Stimulated activated naive CD4-positive, alpha-beta T cell (primary cell): Measurements from ENCODE around the gene CFAP210.
A peak's percentile ranks its signal among the peaks of the same experiment; 100 is the strongest.

Experiments
- DNase-seq, 6 experiments: peaks; one replicate each; lab custom pipeline; 2025; lab: John Stamatoyannopoulos, UW

Gene CFAP210, protein sequence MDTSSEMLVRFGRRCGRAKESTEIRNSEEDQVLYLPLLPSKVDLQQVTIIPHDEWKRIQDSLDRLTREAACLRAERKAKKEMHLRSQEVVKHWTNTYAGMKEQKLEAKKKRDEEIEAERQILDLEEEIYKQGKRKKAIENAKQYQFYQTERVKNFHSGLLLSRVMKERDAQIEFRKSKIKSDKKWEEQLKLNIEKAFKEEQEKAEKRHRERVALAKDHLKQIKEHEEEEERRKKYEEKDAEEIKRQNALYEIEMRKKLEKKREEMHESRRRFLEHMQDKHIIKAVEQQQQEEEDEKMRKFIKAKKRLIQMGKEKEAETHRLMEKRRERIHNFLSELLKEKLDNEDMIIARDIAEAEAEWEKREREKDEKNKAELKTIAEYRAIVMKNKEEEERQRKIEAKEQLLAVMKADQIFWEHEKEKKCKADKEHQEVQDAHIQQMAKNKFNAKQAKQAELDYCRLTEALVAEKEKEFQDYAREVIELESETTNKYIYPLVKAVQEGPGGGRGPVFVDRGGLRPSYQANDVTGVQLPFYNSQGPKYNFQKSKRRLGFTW

DNA sequence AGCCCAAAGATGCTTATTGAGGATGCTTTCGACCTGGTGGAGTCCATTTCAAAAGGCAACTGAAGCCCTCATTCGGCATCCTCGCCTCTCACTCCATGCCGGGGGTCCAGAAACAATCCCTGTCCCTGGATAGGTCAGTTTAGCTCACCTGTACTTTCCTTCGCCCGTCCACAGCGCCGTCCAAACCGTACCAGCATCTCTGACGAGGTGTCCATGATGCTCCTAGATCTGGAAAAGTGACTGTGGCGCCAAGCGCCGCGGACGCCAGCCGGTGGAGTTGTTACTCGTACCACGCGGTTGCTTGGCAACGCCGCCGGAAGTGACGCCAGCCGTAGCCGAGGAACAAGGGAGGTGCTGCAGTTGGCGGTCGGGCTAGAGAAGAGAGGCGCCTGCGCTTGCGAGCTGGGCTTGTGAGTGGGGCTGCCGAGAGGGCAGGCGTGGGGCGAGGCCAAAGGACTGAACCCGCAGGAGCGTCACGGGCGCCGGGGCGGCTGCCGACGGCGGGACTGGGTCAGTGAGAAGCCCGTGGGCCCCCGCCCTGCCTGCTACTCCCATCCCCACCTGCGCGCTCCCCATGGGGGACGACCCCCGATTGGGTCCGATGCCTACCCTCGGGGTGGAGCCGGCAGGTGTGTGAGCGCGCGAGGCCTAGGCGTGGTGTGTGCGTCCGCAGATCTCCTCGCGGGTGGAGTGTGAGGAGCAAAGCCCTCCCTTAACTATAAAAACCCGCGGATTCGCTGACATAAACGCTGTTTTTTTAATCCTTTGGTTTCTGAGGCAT is at the start of gene CFAP210, which contains the start of gene PHOSPHO2:
Gene CFAP210, minus strand, starts transcription at position 293 of the 781 bp plus-strand sequence. Its CDS starts 78 bp downstream, at position 215.
Gene PHOSPHO2, plus strand, starts transcription at position 357 of the 781 bp plus-strand sequence. CDS start 6,503 bp downstream, outside the sequence.
- DNase-seq, result peak; percentile 97 to 98 (median 97)

DNA sequence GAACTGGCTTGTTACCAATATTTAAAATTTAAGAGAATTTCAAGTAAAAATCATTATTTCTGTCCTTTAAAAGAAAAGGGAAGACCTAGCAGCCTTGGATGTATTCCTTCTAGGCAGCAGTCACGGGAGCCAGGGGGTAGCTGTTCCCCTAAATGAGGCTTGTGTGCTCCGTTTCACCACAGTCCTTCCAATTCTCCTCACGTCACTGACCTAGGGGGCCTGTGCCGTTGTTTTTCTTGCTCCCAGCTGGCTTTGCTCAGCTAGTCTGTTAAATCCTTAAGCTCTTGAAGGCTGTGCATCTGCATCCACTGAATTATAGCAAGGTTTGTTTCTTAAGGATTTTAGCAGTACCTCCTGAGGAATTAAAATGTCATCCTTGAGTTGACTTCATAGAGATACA is 49.3 kb upstream of the CFAP210 start:
- no peak for DNase-seq

DNA sequence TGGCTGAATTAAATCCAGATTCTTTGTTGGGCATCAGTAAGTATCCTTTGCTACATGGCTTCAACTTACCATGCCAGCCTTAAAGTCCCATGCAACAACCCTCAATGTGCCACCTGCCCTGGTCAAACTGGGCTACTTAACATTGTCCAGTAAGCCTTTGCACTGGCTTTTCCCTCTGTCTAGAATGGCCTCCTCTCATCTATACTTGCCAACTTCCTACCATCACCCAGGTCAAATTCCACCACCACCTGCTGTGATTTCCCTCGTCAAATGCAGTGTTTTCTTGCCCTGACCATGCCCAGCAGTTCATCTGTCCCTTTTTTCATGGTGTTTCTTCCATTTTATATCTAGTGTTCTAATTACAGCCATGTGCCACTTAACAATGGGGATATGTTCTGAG is 45.1 kb upstream of the CFAP210 start:
- DNase-seq, result no peak

DNA sequence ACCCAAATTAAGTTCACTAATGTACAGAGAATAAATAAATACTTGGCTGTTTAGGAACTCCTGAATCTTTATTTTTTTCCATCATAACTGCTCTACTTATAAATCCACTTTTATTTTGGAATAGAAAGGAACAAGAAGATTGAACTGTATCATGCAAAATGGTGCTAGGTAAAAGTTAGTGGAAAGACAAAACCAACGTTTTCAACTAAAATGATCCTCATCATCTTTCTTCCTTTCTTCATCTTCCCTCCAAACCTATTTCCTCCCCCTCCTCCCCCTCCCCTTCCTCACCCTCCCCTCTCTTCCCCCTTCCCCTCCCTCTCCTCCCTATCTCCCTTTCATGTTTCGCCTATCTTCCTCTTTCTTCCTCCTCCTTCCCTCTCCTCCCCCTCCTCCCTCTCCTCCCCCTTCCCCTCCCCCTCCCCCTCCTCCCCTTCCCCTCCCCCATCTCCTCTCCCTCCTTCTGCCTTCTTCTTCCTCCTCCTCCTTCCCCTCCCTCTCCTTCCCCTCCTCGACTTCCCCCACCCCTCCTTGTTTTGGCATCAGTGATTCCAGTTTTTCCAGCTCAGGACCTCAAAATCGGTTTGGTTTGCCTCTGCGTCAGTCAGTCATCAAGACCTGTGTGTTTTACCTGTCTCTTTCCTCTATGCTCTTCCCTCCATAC is 44.5 kb upstream of the CFAP210 start:
- no peak for DNase-seq

DNA sequence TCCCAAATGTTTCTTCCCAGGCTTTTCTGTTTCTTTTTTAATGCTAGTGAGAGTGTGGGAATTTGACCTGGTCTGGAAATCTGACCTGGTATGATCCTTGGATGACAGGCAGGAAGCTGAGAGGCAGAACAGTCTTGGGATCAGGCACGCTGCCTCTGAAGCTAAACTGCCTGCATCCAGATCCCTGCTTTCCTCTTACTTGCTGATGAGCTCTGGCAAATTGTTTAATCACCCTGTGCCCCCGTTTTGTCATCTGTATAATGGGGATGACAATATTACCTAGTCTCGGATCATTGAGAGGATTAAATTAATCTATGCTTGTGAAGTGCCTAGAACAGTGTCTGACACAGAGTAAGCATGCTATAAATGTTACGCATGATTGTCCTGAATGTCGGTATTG is 42.7 kb upstream of the CFAP210 start:
- DNase-seq, result no peak

DNA sequence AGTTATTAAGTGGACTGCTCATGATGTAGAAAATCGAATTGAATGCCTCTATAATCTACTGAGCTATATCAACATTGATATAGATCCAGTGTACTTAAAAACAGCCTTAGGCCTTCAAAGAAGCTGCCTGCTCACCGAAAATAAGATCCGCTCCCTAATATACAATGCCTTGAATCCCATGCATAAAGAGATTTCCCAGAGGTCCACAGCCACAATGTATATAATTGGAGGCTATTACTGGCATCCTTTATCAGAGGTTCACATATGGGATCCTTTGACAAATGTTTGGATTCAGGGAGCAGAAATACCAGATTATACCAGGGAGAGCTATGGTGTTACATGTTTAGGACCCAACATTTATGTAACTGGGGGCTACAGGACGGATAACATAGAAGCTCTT is 41.4 kb upstream of the CFAP210 start:
- DNase-seq, result no peak

DNA sequence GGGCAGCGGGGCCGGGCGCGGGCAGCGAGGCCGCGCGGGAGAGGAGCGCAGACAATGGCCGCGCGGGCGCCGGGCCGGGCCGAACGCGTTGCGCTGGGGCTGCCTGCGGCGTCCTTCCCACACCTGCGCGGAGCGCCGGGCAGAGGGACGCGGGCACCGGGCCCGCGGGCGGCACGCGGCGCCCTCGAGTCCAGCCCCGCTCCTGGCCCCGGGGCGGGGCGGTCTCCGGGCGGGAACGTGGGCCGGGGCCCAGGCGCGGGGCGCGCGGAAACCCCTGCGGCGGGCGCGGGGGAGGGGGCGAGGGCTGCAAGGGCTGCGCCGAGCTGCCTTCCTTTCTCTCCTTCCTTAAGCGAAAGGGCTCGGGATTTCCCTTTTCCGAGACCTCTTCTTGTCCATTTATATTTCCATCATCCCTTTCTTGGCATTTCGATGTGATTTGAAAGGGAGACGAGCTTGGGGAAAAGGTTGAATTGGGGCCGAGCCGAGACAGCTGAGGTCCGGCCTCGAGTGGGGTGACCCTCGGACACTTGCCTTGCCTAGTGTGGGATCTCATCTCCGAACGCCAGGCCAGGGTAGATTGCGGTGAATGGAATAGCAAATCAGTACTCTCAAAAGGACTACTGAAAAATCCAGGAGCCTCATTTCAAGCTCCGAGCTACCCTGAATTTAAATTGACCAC is 40.1 kb upstream of the CFAP210 start:
- DNase-seq, result no peak

DNA sequence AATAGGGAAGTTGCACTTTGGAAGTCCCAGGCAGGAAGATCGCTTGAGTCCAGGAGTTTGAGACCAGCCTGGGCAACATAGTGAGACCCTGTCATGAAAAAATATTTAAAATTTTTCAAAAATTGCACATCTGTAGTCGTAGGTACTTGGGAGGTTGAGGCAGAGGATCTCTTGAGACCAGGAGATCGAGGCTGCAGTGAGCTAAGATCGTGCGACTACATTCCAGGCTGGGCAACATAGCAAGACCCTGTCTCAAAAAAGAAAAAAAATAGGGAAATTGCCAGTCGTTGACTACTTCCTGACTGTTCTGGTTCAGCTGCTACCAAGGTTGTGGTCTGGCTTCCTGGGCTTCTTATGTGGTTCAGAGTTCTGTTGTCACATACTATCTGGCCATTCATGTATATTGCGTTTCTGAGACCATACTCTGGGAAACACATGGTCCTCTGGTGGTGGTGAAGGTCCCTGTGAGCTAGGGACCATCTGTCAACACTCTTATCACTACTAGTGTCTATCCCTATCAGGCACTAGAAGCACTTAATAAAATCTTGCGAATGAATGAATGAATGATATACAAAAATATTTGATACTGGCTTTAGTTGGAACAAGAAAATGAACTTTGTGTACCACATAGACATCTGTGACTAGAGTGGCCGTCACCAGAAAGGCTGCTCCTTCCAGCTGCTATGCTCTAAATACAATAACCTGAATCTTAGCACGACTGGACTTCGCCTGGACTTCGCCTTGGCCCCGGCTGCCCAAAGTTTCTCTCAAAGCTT is 38.6 kb upstream of the CFAP210 start:
- no peak for DNase-seq

DNA sequence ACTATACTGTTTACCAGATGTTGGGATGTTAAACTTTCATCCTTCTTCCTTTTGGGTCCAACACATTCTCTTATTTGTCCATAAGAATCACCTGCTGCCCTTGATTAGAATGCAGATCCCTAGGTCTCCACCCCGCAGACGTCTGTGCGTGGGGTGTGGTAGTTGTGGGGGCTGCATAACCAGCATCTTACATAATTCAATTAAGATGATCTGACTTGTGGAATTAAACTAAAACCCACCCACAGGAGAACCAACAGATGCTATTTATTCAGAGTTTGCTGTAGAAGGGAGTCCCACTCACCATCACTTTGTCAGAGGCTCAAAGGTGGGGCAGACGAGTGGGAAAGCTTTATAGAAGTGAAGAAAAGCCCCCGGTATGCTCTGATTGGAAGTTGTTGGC is 37.9 kb upstream of the CFAP210 start:
- DNase-seq, result no peak

DNA sequence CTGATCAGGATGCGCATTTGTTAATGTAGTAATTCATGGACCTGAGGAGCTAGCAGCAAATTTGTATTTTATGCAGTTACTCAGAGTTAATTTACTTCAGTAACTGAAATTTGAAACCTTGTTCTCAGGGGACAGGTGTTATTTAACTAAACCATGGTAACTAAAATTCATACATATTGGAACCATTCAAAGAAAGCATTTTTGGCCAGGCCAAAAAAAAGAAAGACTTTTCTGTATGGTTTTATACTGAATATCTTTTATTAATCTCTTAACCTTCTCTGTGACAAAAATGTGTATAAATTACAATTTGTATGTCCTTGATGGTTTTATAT is 35.0 kb upstream of the CFAP210 start:
- DNase-seq, result no peak

DNA sequence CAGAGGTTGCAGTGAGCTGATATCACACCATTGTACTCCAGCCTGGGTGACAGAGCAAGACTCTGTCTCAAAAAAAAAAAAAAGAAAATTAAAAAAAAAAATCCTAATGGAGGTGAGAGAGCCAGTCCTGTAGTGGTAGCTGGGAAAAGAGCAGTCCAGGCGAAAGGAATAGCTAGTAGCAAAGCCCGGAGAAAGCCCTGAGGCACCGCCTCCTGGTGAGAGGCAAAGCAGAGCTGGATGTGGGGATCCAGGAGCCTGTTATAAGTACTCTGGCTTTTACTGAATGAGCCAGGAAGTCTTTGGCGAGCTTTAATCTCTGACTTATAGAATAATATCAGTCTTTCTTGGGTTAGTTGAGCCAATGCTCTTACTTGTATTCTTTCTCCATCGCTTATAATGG is 32.9 kb upstream of the CFAP210 start:
- DNase-seq, result no peak

DNA sequence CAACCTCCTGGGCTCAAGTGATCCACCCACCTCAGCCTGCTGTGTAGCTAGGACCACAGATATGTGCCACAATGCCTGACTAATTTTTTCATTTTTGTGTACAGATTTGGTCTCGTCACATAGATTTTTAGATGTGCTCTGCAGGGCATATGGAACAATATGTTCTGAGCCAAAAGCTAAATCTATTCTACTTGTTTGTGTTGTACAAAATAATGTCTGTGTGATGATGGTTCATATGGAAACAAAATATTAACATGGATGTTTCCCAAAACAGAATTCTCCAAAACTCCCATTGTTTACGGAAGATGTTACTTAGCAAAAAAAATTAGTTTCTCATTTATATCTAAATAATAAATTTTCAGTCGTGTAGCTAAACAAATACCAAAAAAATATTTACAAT is 26.8 kb upstream of the CFAP210 start:
- no peak for DNase-seq

DNA sequence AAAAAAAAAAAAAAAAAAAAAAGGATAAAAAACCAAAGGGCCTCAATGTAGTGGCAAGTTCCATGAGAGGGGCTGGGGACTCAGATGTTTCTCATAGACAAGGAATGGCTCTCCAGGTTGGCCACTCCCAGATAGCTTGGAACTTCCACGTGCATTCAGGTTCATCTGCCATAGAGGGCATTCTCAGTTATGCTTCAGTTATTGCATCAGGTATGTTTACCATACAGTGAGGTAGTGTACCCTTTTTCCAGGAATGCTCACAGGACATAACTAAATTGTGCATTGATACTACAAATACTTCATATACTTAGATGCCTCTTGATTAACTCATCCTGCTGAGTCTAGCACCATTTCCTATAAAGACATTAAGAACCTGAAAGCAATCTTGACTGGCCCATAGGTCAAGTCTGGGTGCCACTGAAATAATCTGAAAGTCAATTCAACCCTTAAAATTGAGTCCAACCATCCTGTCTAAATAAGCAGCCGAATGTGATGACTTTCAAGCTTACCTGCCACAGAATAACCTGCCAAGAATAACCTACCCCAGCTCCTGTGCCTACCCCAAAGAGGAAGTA is 24.8 kb upstream of the CFAP210 start:
- no peak for DNase-seq

DNA sequence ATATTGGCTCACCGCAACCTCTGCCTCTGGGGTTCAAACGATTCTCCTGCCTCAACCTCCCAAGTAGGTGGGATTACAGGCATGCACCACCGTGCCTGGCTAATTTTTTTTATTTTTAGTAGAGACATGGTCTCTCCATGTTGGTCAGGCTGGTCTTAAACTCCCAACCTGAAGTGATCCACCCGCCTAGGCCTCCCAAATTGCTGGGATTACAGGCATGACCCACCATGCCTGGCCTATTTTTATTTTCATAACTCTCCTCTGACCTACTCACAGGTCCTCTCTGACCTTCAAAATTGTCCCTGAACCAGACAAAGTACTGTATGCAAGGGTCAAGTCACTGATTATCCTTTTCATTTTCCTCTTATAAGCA is 23.5 kb upstream of the CFAP210 start:
- DNase-seq, result no peak

DNA sequence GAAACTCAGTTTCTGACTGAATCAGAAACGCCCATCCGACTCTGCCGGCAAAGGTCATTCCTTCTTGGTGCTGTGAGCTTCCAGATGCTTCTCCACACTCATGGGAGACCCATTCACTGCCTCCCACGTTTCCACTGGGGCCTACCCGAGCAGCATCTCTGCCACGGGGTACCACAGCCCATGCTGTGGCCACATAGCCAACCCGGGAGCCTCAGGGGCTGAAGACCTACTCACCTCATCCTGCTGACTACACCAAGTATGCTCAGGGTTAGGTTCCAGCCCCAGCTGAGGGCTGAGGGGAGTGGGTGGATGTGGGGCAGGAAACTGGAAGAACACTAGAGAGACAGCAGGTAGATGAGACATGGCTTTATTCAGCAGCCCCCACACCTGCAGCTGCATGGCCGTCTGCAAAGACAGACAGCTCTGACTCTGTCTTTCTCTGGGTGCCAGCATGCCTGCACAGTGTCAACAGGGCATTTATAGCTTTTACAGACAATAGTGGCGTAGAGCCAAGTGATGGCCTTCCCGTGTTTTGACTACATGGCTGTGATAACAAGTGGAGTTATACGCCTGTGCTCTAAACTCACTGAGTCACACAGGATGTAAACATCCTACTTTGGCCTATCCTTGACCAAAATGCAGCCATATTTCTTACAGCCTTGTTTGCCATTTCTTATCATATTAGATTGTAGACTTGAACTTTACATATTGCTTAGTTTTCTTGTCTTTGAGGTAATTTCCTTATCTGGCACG is 22.9 kb upstream of the CFAP210 start:
- no peak for DNase-seq

DNA sequence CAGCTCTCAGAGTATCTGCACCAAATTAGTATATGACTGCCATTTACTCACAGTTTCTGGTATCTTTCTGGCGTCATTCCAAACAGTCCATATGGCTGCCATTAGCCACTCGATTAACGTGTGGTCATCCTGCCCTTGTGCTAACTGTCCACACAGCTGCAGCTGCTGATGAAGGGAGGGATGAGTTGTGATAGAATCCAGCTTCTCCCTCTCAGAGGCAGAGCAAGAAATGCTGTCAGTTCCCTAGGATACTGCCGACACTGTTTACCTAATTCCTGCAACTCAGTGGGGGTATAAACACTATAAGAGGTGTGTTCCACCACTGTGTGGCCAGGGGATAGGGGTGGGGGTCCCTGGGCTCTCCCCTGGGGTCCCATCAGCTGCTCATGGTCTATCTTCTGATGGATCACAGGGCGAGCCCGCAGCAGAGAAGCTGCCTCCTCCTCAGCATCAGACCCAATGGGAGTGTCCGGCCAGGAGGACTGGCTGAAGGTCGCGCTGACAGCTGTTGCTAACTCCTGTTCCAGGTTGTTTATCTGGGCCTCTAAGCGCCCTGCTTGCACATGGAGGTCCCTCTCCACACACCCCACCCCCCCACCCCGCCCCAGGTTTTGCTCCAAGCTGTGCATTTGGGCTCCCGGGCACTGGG is 22.2 kb upstream of the CFAP210 start:
- DNase-seq, result no peak

DNA sequence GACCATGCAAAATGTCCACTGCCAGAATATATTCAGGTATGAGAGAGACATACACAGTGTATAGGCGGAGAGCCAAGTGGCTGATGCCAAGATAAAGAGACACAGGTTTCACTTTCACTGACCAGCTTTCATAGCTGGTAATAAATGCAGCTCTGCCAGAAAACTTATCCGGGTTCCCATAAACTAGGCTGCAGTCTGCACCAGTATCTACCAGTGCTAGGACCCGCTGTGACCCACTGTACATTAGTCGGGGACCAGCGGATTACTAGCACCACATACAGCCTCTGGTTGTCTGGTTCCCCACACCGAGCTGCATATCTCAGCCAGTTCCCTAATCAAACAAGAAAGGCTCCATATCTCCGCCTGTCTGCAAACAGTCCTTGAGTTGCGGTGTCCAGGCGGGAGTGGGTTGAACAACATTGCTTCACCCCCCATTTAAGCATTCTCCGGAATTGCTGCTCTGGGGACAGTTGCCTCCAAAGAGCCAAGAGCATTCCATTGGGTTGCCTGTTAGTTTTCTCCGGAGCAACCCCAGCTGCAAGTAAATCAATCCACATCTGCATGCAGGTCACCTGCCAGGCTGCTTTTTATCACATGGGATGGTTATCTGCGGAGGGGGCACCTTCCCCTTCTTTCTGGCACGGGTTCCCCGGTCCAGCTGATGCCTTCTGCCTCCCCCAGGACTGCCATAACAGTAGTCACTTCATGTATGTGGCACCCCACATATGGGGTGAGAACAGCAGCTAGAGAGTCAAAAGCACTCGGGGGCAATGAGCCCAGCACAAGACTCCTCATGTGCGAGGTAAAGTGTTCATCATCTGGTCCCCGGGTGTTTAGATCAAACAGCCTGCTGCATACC is 21.4 kb upstream of the CFAP210 start:
- DNase-seq, result no peak

DNA sequence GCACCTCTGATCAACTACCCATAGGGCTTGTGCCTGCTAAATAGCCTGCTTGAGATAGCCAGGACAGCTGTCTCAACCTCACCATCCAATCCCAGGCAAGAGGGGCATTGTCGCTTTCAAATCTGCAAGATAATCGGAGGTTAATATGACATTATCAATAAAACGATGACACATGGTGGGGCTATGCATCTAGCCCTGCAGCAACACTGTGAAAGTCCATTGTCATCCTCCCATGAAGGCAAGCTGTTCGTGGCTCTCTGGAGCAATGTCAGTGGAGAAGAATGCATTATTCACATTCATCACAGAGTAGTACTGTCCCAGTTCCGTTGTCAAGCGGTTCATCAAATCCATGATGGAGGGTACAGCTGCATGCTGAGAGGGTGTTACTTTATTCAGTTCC is 20.5 kb upstream of the CFAP210 start:
- no peak for DNase-seq

DNA sequence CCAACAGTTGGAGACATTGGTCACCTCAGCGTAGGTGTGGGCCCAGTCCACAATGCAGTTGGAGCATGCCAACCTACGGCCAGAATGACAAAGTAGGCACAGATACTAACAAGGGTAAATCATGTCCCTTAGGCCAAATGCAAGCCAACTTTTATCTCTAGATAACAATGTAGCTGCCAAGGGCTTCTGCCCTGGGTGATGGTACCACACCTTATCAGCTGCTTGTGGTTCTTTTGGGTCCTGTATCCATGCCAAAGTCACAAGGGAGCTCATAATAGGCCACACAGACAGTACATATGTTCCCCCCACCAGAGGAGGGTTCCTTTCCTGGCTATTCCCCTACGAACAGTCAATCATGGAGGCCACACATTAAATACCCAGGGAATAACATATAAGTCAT is 19.1 kb upstream of the CFAP210 start:
- DNase-seq, result no peak
